Fibroblast of lung (primary cell): ENCODE results near the gene CMYA5.

Source experiments
- EZH2 ChIP-seq: IDR thresholded peaks from 2 replicates; pipeline ENCODE4 v1.5.1; 2012; ENCODE audit warnings: low read length, control low read depth, mild to moderate bottlenecking; ENCODE audit errors: missing control alignments
- TF ChIP-seq, protein P1 (sequence below), 2 donors: IDR thresholded peaks in 1 of 2; conservative IDR thresholded peaks in 1 of 2; 1 replicate in 1 of 2; 2 replicates in 1 of 2; pipeline ENCODE4 v1.5.1; 2011 to 2012; ENCODE audit warnings: low read length in 2 of 2, control low read depth in 1 of 2, inconsistent platforms in 1 of 2, low read depth in 1 of 2, mild to moderate bottlenecking in 1 of 2

- TF ChIP-seq, protein P1, sequence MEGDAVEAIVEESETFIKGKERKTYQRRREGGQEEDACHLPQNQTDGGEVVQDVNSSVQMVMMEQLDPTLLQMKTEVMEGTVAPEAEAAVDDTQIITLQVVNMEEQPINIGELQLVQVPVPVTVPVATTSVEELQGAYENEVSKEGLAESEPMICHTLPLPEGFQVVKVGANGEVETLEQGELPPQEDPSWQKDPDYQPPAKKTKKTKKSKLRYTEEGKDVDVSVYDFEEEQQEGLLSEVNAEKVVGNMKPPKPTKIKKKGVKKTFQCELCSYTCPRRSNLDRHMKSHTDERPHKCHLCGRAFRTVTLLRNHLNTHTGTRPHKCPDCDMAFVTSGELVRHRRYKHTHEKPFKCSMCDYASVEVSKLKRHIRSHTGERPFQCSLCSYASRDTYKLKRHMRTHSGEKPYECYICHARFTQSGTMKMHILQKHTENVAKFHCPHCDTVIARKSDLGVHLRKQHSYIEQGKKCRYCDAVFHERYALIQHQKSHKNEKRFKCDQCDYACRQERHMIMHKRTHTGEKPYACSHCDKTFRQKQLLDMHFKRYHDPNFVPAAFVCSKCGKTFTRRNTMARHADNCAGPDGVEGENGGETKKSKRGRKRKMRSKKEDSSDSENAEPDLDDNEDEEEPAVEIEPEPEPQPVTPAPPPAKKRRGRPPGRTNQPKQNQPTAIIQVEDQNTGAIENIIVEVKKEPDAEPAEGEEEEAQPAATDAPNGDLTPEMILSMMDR (conservative IDR thresholded peaks at IDR 0.05 in 1 of 2, IDR thresholded peaks at IDR 0.05 in 1 of 2; ENCODE audit: low read depth in 1 of 2, low read length in 2 of 2) = no peak
- TF ChIP-seq EZH2 = no peak
Observed at GRCh38 chr5:79811904-79812303, 122.3 kb downstream of the CMYA5 start.
